Esophagus squamous epithelium (tissue), 5 donors: ENCODE results near the gene ST8SIA6. TPM values are rescaled to one million over a fixed set of nuclear protein-coding genes. Genes with fewer than 3 reads are reported as not detected.

Source experiments
- DNase-seq: peaks from one replicate; lab custom pipeline; 2025; lab: John Stamatoyannopoulos, UW
- H3K27ac ChIP-seq, 4 donors: fragments of 200-600 bp; sonication (generic); one replicate each; pipeline ENCODE4 v1.5.1; 2016 to 2019; ENCODE audit warnings: mild to moderate bottlenecking in 1 of 4
- H3K27me3 ChIP-seq, 4 donors: fragments of 200-600 bp; sonication (generic); 1 replicate in 3 of 4; 2 replicates in 1 of 4; pipeline versions ENCODE4 v1.5.1 to v1.6.0; 2017 to 2021; ENCODE audit warnings: antibody characterized with exemption in 1 of 4
- H3K36me3 ChIP-seq, 3 donors: fragments of 200-600 bp; sonication (generic); one replicate each; pipeline ENCODE4 v1.5.1; 2016 to 2019
- H3K4me1 ChIP-seq, 3 donors: fragments of 200-600 bp; sonication (generic); one replicate each; pipeline ENCODE4 v1.5.1; 2017 to 2019
- H3K4me3 ChIP-seq, 4 donors: fragments of 200-600 bp; sonication (generic); 1 replicate in 3 of 4; 2 replicates in 1 of 4; pipeline ENCODE4 v1.5.1; 2016 to 2019; ENCODE audit warnings: mild to moderate bottlenecking in 2 of 4, moderate library complexity in 1 of 4
- H3K9me3 ChIP-seq, 3 donors: fragments of 200-600 bp; sonication (generic); one replicate each; pipeline ENCODE4 v1.5.1; 2016 to 2019
- POLR2A ChIP-seq, 4 donors: fragments of 450-650 bp; IDR thresholded peaks; one replicate each; pipeline ENCODE4 v1.6.1; 2017; ENCODE audit warnings: antibody characterized with exemption in 4 of 4, mild to moderate bottlenecking in 4 of 4, moderate library complexity in 3 of 4
- WGBS, 2 donors: methylation state at CpG; one replicate each; pipeline ENCODE4 v1.1.5; 2018; 5-methylcytosine and 5-hydroxymethylcytosine counted together
- intact Hi-C: fragments of 100-400 bp; cut with DNase I; formaldehyde crosslinking; loops from one replicate; pipeline ENCODE4 v1.15.0; 2022
- total RNA-seq, 4 donors: library from RNA; depleted of rRNA; stranded (reverse); fragments of >200 nt; gene quantifications; one replicate each; pipeline ENCODE4 v1.1.0, GENCODE V29; 2016
- TF ChIP-seq, protein P1 (sequence below), 6 experiments: fragments of 450-650 bp in 4 of 6; fragments of 200-600 bp in 2 of 6; sonication (generic) in 2 of 6; IDR thresholded peaks; one replicate each; pipeline ENCODE4 v1.5.1; 2016 to 2019; ENCODE audit warnings: antibody characterized with exemption in 6 of 6, mild to moderate bottlenecking in 4 of 6, moderate library complexity in 4 of 6
- donor health status: DM: yes; HTN: yes; CAD: no.

Gene ST8SIA6
- total RNA-seq, 4 donors from 2014 or later: 0.53 to 2.3 (median 1.2) TPM

DNA sequence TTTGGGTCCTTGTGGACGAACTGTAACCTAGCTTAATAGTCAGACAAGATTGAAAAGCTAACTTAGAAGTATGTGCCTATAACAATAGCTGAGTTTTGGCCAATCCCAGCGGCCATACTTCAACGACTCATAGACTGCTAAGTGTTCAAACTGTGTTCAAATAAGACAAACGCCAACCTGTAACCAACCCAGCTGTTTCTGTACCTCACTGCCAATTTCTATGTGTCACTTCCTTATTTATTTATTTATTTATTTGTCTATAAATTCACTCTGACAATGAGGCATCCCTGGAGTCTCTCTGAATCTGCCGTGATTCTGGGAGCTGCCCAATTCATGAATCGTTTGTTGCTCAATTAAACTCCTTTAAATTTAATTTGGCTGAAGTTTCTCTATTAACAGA lies 21.7 kb downstream of the ST8SIA6 start:
- intact Hi-C loops: loop anchor here (10.0 kb wide), 1 partner anchor 588 kb away; no protein-coding TSS in a partner anchor

DNA sequence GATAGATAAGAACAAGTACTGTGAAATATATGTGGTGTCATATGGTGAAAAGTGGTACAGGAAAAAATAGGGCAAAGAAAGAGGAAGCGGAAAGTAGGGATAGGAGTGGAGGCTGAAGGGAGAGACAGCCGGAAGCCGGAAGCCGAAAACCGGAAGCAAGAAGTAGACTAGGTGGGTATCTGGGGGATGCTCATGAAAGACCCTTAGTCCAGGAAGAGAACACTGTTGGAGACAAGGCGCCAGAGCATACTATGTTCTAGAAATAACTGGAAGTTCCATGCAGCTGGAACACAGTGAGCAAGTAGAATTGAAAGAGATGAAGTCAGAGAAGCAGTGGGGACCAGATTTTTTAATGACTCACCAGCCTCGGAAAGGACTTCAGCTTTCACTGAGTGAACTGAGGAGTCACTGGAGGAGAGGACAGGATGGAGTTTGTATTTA lies 22.5 kb downstream of the ST8SIA6 start:
- Histone ChIP-seq H3K4me3 (no peak overlapping the region), H3K9me3 (no peaks in the 10 kb centered on the region), H3K4me1 (peaks cover 0 to 7% (median 0%) of the 10 kb centered on the region in 3 donors), H3K36me3 (no peaks in the 10 kb centered on the region), H3K27ac (no peak overlapping the region), H3K27me3 (peaks cover 0 to 40% (median 0%) of the 10 kb centered on the region in 4 donors)
- TF ChIP-seq, protein P1, sequence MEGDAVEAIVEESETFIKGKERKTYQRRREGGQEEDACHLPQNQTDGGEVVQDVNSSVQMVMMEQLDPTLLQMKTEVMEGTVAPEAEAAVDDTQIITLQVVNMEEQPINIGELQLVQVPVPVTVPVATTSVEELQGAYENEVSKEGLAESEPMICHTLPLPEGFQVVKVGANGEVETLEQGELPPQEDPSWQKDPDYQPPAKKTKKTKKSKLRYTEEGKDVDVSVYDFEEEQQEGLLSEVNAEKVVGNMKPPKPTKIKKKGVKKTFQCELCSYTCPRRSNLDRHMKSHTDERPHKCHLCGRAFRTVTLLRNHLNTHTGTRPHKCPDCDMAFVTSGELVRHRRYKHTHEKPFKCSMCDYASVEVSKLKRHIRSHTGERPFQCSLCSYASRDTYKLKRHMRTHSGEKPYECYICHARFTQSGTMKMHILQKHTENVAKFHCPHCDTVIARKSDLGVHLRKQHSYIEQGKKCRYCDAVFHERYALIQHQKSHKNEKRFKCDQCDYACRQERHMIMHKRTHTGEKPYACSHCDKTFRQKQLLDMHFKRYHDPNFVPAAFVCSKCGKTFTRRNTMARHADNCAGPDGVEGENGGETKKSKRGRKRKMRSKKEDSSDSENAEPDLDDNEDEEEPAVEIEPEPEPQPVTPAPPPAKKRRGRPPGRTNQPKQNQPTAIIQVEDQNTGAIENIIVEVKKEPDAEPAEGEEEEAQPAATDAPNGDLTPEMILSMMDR (IDR thresholded peaks at IDR 0.05): no peak
- TF ChIP-seq POLR2A (IDR thresholded peaks at IDR 0.05): no peak
- 54 to 63% methylated on average over 7 of the region's 7 CpGs for WGBS, 2 donors
- intact Hi-C loops: loop anchor here (10.0 kb wide), 1 partner anchor 587 kb away; no protein-coding TSS in a partner anchor
- DNase-seq: no peak

More for the DNA sequence above, 21.7 kb downstream of the ST8SIA6 start:
- no peak overlapping the region for H3K27ac ChIP-seq
- no peak for DNase-seq
- H3K9me3 ChIP-seq: no peaks in the 10 kb centered on the region
- H3K36me3 ChIP-seq: no peaks in the 10 kb centered on the region
- 46 to 47% methylated on average over 6 of the region's 6 CpGs for WGBS, 2 donors
- no peak overlapping the region for H3K4me3 ChIP-seq
- peaks cover 0 to 7% (median 0%) of the 10 kb centered on the region in 3 donors for H3K4me1 ChIP-seq
- no peak for TF ChIP-seq POLR2A (IDR thresholded peaks at IDR 0.05)
- TF ChIP-seq, protein P1 (IDR thresholded peaks at IDR 0.05): no peak
- H3K27me3 ChIP-seq: peaks cover 0 to 40% (median 0%) of the 10 kb centered on the region in 4 donors

DNA sequence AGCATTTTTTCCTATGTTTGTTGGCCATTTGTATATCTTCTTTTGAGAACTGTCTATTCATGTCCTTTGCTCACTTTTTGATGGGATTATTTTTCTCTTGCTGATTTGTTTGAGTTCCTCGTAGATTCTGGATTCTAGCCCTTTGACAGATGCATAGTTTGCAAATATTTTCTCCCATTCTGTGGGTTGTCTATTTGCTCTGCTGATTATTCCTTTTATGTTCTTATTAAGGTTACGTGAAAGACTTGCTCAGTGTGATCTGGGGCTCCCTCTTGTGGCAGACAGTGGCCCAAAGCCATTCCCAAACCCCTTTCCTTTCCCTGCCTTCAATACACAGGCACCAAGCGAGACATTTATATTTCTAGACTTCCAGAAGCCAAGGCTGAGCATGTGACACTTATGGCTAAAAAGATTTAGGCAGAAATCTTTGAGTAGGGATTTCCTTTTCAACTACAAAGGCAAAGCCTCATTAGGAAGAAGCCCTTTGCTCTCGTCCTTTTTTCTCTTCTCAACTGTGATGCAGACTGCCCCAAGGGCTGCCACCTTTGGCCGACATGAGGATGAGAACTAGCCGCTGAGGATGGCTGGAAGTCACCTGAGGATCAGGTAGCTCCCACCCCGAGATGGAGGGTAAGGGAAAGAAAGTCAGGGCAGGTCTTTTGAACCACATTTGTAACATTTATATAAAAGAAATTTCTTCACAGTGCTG lies 23.6 kb downstream of the ST8SIA6 start:
- peaks cover 0 to 7% (median 0%) of the 10 kb centered on the region in 3 donors for H3K4me1 ChIP-seq
- WGBS, 2 donors: 13 to 18% methylated on average over 7 of the region's 7 CpGs
- H3K4me3 ChIP-seq: no peak overlapping the region
- DNase-seq: no peak
- H3K27ac ChIP-seq: no peak overlapping the region
- no peaks in the 10 kb centered on the region for H3K9me3 ChIP-seq
- H3K27me3 ChIP-seq: peaks cover 0 to 40% (median 0%) of the 10 kb centered on the region in 4 donors
- H3K36me3 ChIP-seq: no peaks in the 10 kb centered on the region
- TF ChIP-seq, protein P1 (IDR thresholded peaks at IDR 0.05): peak; percentile 49 to 89 (median 84)
- TF ChIP-seq POLR2A (IDR thresholded peaks at IDR 0.05): no peak
- intact Hi-C loops: loop anchor here (10.0 kb wide), 1 partner anchor 586 kb away; no protein-coding TSS in a partner anchor

DNA sequence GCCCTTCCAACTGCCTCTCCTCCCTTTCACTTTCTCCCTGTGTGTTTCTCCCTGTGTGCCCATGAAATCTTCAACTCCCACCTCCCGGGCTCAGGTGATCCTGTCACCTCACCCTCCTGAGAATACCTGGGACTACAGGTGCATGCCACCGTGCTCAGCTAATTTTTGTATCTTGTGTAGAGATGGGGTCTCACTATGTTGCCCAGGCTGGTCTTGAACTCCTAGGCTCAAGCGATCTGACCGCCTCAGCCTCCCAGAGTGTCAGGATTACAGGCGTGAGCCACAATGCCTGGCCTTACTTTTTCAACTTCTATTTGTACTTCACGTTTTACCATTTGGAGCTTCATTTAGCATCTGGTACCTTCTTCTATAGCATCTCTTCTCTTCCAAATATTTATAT lies 24.9 kb downstream of the ST8SIA6 start:
- Histone ChIP-seq H3K27ac (no peak overlapping the region), H3K4me3 (no peak overlapping the region), H3K9me3 (no peaks in the 10 kb centered on the region), H3K36me3 (no peaks in the 10 kb centered on the region), H3K27me3 (peaks cover 0 to 35% (median 0%) of the 10 kb centered on the region in 4 donors), H3K4me1 (peaks cover 0 to 7% (median 0%) of the 10 kb centered on the region in 3 donors)
- no peak for TF ChIP-seq POLR2A (IDR thresholded peaks at IDR 0.05)
- TF ChIP-seq, protein P1 (IDR thresholded peaks at IDR 0.05): no peak
- intact Hi-C loops: loop anchor here (5.0 kb wide), 1 partner anchor 137 kb away; no protein-coding TSS in a partner anchor
- WGBS, 2 donors: 80 to 93% methylated on average over 6 of the region's 6 CpGs
- DNase-seq: no peak
